Measurements from ENCODE around the gene CRYGN.

- TF ChIP-seq POLR2A (IDR thresholded peaks at IDR 0.05): no peak
- TF ChIP-seq CTCF (IDR thresholded peaks at IDR 0.05): no peak
Measured at GRCh38 chr7:151388007-151388297, 52.0 kb downstream of the CRYGN start.
